ENCODE measurements around the gene CCDC33.

- TF ChIP-seq, protein P1, sequence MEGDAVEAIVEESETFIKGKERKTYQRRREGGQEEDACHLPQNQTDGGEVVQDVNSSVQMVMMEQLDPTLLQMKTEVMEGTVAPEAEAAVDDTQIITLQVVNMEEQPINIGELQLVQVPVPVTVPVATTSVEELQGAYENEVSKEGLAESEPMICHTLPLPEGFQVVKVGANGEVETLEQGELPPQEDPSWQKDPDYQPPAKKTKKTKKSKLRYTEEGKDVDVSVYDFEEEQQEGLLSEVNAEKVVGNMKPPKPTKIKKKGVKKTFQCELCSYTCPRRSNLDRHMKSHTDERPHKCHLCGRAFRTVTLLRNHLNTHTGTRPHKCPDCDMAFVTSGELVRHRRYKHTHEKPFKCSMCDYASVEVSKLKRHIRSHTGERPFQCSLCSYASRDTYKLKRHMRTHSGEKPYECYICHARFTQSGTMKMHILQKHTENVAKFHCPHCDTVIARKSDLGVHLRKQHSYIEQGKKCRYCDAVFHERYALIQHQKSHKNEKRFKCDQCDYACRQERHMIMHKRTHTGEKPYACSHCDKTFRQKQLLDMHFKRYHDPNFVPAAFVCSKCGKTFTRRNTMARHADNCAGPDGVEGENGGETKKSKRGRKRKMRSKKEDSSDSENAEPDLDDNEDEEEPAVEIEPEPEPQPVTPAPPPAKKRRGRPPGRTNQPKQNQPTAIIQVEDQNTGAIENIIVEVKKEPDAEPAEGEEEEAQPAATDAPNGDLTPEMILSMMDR (IDR thresholded peaks at IDR 0.05), result no peak
- TF ChIP-seq POLR2A (IDR thresholded peaks at IDR 0.05), result no peak
Measured at GRCh38 chr15:74291101-74292071, 55.3 kb downstream of the CCDC33 start.
